ENCODE results near the gene SOX14.

SOX14 gene

GRCh38 chr3:137759505-137759904 is 4.6 kb upstream of the SOX14 start:
- no peak overlapping the region for H3K4me3 ChIP-seq (ENCODE audit: control insufficient read depth, low read depth, low read length)
- DNase-seq (ENCODE audit: low read depth), result no peak
- TF ChIP-seq CTCF (conservative IDR thresholded peaks at IDR 0.05; ENCODE audit: control insufficient read depth, insufficient read depth, low read depth, low read length), result no peak

GRCh38 chr3:137760341-137761098 is 3.6 kb upstream of the SOX14 start:
- no peak for TF ChIP-seq CTCF (conservative IDR thresholded peaks at IDR 0.05; ENCODE audit: control insufficient read depth, insufficient read depth, low read depth, low read length)
- no peak overlapping the region for H3K4me3 ChIP-seq (ENCODE audit: control insufficient read depth, low read depth, low read length)
- DNase-seq (ENCODE audit: low read depth), result no peak

GRCh38 chr3:137761099-137761562 is 3.0 kb upstream of the SOX14 start:
- DNase-seq (ENCODE audit: low read depth), result no peak
- H3K4me3 ChIP-seq (ENCODE audit: control insufficient read depth, low read depth, low read length), result no peak overlapping the region
- TF ChIP-seq CTCF (conservative IDR thresholded peaks at IDR 0.05; ENCODE audit: control insufficient read depth, insufficient read depth, low read depth, low read length), result no peak

GRCh38 chr3:137761563-137762503 is 2.3 kb upstream of the SOX14 start:
- TF ChIP-seq CTCF (conservative IDR thresholded peaks at IDR 0.05; ENCODE audit: control insufficient read depth, insufficient read depth, low read depth, low read length), result no peak
- no peak for DNase-seq (ENCODE audit: low read depth)
- no peak overlapping the region for H3K4me3 ChIP-seq (ENCODE audit: control insufficient read depth, low read depth, low read length)

- no peak overlapping the region for H3K4me3 ChIP-seq (ENCODE audit: control insufficient read depth, low read depth, low read length)
- TF ChIP-seq CTCF (conservative IDR thresholded peaks at IDR 0.05; ENCODE audit: control insufficient read depth, insufficient read depth, low read depth, low read length), result no peak
- no peak for DNase-seq (ENCODE audit: low read depth)
These were observed 1.2 kb upstream of the SOX14 start for GRCh38 chr3:137762674-137763593.

GRCh38 chr3:137763594-137763938 is 549 bp upstream of the SOX14 start:
- DNase-seq (ENCODE audit: low read depth), result no peak
- no peak for TF ChIP-seq CTCF (conservative IDR thresholded peaks at IDR 0.05; ENCODE audit: control insufficient read depth, insufficient read depth, low read depth, low read length)
- no peak overlapping the region for H3K4me3 ChIP-seq (ENCODE audit: control insufficient read depth, low read depth, low read length)

Measured in fibroblast of mammary gland (primary cell).